Mammary epithelial cell (primary cell): ENCODE results near the gene TFCP2L1.

Experiments used
- EZH2 ChIP-seq: IDR thresholded peaks from 2 replicates; pipeline ENCODE4 v1.6.1; 2012; ENCODE audit warnings: low read length, inconsistent platforms, borderline replicate concordance
- TF ChIP-seq, protein P1 (sequence below), 2 donors: IDR thresholded peaks in 1 of 2; conservative IDR thresholded peaks in 1 of 2; 2 replicates each; pipeline ENCODE4 v1.5.1; 2011 to 2012; ENCODE audit warnings: inconsistent platforms in 2 of 2, low read length in 2 of 2, mild to moderate bottlenecking in 2 of 2, control low read depth in 1 of 2, low read depth in 1 of 2; ENCODE audit not compliant: insufficient read depth in 1 of 2; ENCODE audit errors: extremely low read depth in 1 of 2

DNA sequence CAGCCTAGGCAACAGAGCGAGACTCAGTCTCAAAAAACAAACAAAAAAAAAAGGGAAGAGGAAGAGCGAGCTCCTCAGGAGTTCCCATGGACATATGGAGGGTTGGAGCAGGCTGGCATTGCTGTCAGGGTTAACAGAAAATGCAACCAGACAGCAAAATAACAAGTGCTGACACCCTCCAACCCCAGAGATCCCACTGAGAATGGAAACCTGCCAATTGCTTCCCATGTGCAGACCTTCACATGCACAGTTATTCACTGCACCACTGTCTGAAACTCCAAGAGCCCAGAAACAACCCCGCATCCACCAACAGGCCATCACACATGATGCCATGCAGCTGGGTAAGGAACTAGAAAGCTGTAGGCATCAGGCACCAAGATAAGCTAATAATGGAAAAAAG is 43.5 kb downstream of the TFCP2L1 start:
- TF ChIP-seq, protein P1, sequence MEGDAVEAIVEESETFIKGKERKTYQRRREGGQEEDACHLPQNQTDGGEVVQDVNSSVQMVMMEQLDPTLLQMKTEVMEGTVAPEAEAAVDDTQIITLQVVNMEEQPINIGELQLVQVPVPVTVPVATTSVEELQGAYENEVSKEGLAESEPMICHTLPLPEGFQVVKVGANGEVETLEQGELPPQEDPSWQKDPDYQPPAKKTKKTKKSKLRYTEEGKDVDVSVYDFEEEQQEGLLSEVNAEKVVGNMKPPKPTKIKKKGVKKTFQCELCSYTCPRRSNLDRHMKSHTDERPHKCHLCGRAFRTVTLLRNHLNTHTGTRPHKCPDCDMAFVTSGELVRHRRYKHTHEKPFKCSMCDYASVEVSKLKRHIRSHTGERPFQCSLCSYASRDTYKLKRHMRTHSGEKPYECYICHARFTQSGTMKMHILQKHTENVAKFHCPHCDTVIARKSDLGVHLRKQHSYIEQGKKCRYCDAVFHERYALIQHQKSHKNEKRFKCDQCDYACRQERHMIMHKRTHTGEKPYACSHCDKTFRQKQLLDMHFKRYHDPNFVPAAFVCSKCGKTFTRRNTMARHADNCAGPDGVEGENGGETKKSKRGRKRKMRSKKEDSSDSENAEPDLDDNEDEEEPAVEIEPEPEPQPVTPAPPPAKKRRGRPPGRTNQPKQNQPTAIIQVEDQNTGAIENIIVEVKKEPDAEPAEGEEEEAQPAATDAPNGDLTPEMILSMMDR (conservative IDR thresholded peaks at IDR 0.05 in 1 of 2, IDR thresholded peaks at IDR 0.05 in 1 of 2; ENCODE audit: extremely low read depth in 1 of 2, insufficient read depth in 1 of 2, low read depth in 1 of 2, low read length in 2 of 2), result no peak
- no peak for TF ChIP-seq EZH2
